K562 (cell line): ENCODE data around the gene YJU2. TPM values are rescaled to one million over a fixed set of nuclear protein-coding genes. Genes with fewer than 3 reads are reported as not detected.

Experiments
- CTCF ChIP-seq, 3 experiments: IDR thresholded peaks in 2 of 3; conservative IDR thresholded peaks in 1 of 3; 2 replicates each; pipeline ENCODE4 v1.5.1; 2011 to 2012; ENCODE audit warnings: low read length in 3 of 3, mild to moderate bottlenecking in 3 of 3, control low read depth in 2 of 3, improper control_type of control experiment in 1 of 3, inconsistent platforms in 1 of 3, low read depth in 1 of 3, mixed read lengths in 1 of 3, moderate library complexity in 1 of 3; ENCODE audit not compliant: insufficient read depth in 2 of 3
- FOXK2 ChIP-seq, 2 experiments: fragments of 450-650 bp; IDR thresholded peaks in 1 of 2; conservative IDR thresholded peaks in 1 of 2; 2 replicates each; pipeline ENCODE4 v1.6.1; 2016; ENCODE audit warnings: low read depth in 2 of 2, mild to moderate bottlenecking in 1 of 2
- HDAC2 ChIP-seq: fragments of 450-650 bp; IDR thresholded peaks from 2 replicates; pipeline ENCODE4 v1.6.1; 2016; ENCODE audit warnings: mild to moderate bottlenecking
- MCM2 ChIP-seq: fragments of 450-650 bp; IDR thresholded peaks from 2 replicates; pipeline ENCODE4 v1.6.1; 2017; ENCODE audit warnings: low read depth, mild to moderate bottlenecking
- MEIS2 ChIP-seq: fragments of 450-650 bp; IDR thresholded peaks from 2 replicates; pipeline ENCODE4 v1.6.1; 2014; ENCODE audit warnings: mild to moderate bottlenecking; ENCODE audit not compliant: partially characterized antibody
- MIER1 ChIP-seq: fragments of 450-650 bp; IDR thresholded peaks from 2 replicates; pipeline ENCODE4 v1.6.1; 2016; ENCODE audit warnings: antibody characterized with exemption, mild to moderate bottlenecking, low read depth
- NFRKB ChIP-seq: fragments of 450-650 bp; IDR thresholded peaks from 2 replicates; pipeline ENCODE4 v1.6.1; 2016; ENCODE audit warnings: low read depth
- NR2C1 ChIP-seq, 2 experiments: fragments of 450-650 bp; IDR thresholded peaks; 2 replicates each; pipeline ENCODE4 v1.6.1; 2017; ENCODE audit warnings: mild to moderate bottlenecking in 2 of 2, antibody characterized with exemption in 1 of 2, inconsistent platforms in 1 of 2, missing compliant biosample characterization in 1 of 2, missing genetic modification characterization in 1 of 2
- PHB ChIP-seq: fragments of 250-450 bp; sonication (Bioruptor Pico); IDR thresholded peaks from 2 replicates; pipeline ENCODE4 v1.5.0; 2021
- PURB ChIP-seq: sonication (generic); formaldehyde crosslinking; IDR thresholded peaks from 2 replicates; pipeline ENCODE4 v1.9.0; 2021; ENCODE audit warnings: low read depth, mild to moderate bottlenecking, missing genetic modification reagents
- SIN3B ChIP-seq: fragments of 450-650 bp; IDR thresholded peaks from 2 replicates; pipeline ENCODE4 v1.6.1; 2017; ENCODE audit warnings: low read depth, mild to moderate bottlenecking, moderate library complexity
- SOX6 ChIP-seq: fragments of 450-650 bp; IDR thresholded peaks from 2 replicates; pipeline ENCODE4 v1.6.1; 2014; ENCODE audit warnings: mild to moderate bottlenecking
- TEAD4 ChIP-seq, 2 experiments: sonication (generic) in 1 of 2; formaldehyde crosslinking in 1 of 2; IDR thresholded peaks; 2 replicates each; pipeline versions ENCODE4 v1.6.1 to v1.8.0; 2012 to 2022; ENCODE audit warnings: borderline replicate concordance in 1 of 2, inconsistent platforms in 1 of 2, low read length in 1 of 2, mild to moderate bottlenecking in 1 of 2, missing genetic modification reagents in 1 of 2
- ZKSCAN3 ChIP-seq: fragments of 250-450 bp; sonication (Bioruptor Pico); IDR thresholded peaks from 2 replicates; pipeline ENCODE4 v1.4.0; 2020
- ZKSCAN8 ChIP-seq: fragments of 200-800 bp; sonication (Bioruptor generic); IDR thresholded peaks from 2 replicates; pipeline ENCODE4 v1.6.1; 2016; ENCODE audit warnings: missing genetic modification characterization, missing compliant biosample characterization
- ZNF324 ChIP-seq: fragments of 250-450 bp; sonication (Bioruptor Pico); IDR thresholded peaks from 2 replicates; pipeline ENCODE4 v1.4.0; 2020; ENCODE audit warnings: mild to moderate bottlenecking
- polyA plus RNA-seq, 8 experiments: library from polyadenylated mRNA; depleted of rRNA in 4 of 8; stranded (reverse) in 5 of 8; unstranded in 3 of 8; fragments of >200 nt; fragmentation: Nextera tagmentation in 2 of 8; fragmentation: Illumina TruSeq in 1 of 8; extraction: Ambion mirVana in 2 of 8; extraction: Trizol in 1 of 8; gene quantifications; 2 replicates each; pipeline versions ENCODE4 v1.2.1 to v1.2.3, GENCODE V29; 2011 to 2014; ENCODE audit warnings: inconsistent platforms in 1 of 8, missing spikeins in 1 of 8
- total RNA-seq, 7 experiments: library from RNA; depleted of rRNA in 6 of 7; stranded (reverse); fragments of >200 nt in 6 of 7; fragmentation: Illumina TruSeq in 2 of 7; extraction: Trizol in 2 of 7; gene quantifications; 2 replicates each; pipeline versions ENCODE4 v1.2.1 to v1.2.3, GENCODE V29; 2011 to 2021; ENCODE audit warnings: low replicate concordance in 1 of 7
- TF ChIP-seq, protein P1 (sequence below): sonication (generic); formaldehyde crosslinking; IDR thresholded peaks from 2 replicates; pipeline ENCODE4 v1.8.0; 2022; ENCODE audit warnings: missing genetic modification reagents, mild to moderate bottlenecking, moderate library complexity, borderline replicate concordance
- TF ChIP-seq, protein P2 (sequence below): fragments of 250-450 bp; sonication (Bioruptor Pico); IDR thresholded peaks from 2 replicates; pipeline ENCODE4 v1.4.0; 2020

The YJU2 gene
- total and polyA plus RNA-seq, 9 of the 15 experiments (the other 6 are each of a cell fraction or from before 2014, with no cell fraction given), result 0.41 to 34.9 (median 19.3) TPM

DNA sequence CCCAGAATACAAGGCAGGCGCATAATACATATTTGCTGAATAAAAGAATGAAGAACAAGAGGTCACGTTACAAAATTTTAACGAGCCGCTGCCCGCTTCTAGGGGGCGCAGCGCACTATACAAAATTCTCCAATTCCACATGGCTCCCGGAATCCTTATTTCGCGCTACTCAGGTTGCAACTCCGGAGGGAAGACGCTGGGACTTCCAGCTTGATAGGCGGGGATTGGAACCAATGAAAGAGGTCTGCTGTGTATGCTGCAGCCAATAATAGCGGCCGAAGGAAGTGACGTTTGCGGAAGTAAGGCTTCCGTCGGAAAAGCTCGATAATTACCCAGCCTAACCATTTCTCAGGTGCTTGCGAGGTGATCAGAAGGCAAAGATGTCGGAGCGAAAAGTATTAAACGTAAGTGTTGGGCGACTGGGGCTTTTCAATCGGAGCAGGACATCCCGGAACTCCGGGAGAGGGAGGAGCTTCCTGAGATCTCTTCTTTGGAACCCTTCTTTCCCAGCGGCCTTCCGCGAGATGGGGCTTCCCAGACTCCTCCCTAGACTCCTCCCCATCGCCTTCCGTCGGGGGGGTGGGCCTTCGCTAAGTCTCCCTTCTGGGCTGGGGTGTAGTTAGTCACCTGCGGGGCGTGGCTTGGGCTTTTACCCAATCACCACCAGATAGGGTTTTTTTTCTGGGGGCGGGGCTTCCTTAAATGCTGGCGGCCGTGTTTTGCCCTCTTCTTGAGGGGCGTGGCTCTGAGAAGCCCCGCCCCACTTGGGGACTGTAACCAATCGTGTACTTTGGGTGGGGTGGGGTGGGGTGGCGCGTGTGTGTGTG lies at the start of gene YJU2 (continued):
- TF ChIP-seq SOX6 (peak; percentile 57; the same call in 1 of the 2 replicates), PURB (CRISPR knock-in tag) (no peak), HDAC2 (peak; percentile 67), MIER1 (peak; percentile 32; the same call in 1 of the 2 replicates), MCM2 (no peak), NFRKB (peak; percentile 93), TEAD4 (IDR thresholded peaks at IDR 0.05; ENCODE audit: low read length) (peak; percentile 70), TEAD4 (CRISPR knock-in tag; IDR thresholded peaks at IDR 0.05; ENCODE audit: borderline replicate concordance) (no peak), PHB (CRISPR knock-in tag) (no peak), NR2C1 (IDR thresholded peaks at IDR 0.05) (peak; percentile 77), NR2C1 (tag; IDR thresholded peaks at IDR 0.05) (peak; percentile 70), FOXK2 (conservative IDR thresholded peaks at IDR 0.05 in 1 of 2, IDR thresholded peaks at IDR 0.05 in 1 of 2; ENCODE audit: low read depth in 2 of 2) (peak; percentile 83 to 85), CTCF (IDR thresholded peaks at IDR 0.05 in 2 of 3, conservative IDR thresholded peaks at IDR 0.05 in 1 of 3; ENCODE audit: insufficient read depth in 2 of 3, low read depth in 1 of 3, low read length in 3 of 3) (peak; percentile 74 to 85 (median 80)), ZKSCAN8 (CRISPR knock-in tag) (no peak), ZNF324 (0 out of 2 replicates have a peak, but pooled peaks have one; percentile 26), ZKSCAN3 (CRISPR knock-in tag) (no peak), SIN3B (peak; percentile 96), MEIS2 (no peak)
- TF ChIP-seq, protein P1, sequence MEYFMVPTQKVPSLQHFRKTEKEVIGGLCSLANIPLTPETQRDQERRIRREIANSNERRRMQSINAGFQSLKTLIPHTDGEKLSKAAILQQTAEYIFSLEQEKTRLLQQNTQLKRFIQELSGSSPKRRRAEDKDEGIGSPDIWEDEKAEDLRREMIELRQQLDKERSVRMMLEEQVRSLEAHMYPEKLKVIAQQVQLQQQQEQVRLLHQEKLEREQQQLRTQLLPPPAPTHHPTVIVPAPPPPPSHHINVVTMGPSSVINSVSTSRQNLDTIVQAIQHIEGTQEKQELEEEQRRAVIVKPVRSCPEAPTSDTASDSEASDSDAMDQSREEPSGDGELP (CRISPR knock-in tag), result peak; percentile 75
- TF ChIP-seq, protein P2, sequence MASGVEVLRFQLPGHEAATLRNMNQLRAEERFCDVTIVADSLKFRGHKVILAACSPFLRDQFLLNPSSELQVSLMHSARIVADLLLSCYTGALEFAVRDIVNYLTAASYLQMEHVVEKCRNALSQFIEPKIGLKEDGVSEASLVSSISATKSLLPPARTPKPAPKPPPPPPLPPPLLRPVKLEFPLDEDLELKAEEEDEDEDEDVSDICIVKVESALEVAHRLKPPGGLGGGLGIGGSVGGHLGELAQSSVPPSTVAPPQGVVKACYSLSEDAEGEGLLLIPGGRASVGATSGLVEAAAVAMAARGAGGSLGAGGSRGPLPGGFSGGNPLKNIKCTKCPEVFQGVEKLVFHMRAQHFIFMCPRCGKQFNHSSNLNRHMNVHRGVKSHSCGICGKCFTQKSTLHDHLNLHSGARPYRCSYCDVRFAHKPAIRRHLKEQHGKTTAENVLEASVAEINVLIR (CRISPR knock-in tag), result peak; percentile 98
